Measurements from ENCODE around the gene SHOC2. TPM values are rescaled to one million over a fixed set of nuclear protein-coding genes. Genes with fewer than 3 reads are reported as not detected.

SHOC2 gene
- total RNA-seq, 1 experiment from 2014 or later = 23.7 TPM

- H2BK5ac ChIP-seq (ENCODE audit: insufficient read length, low read length) = no peak overlapping the region
- H4K20me1 ChIP-seq (ENCODE audit: control insufficient read depth, insufficient read depth, insufficient read length) = no peaks in the 10 kb centered on the region
- H3K4me1 Mint-ChIP-seq = no peaks in the 10 kb centered on the region
- H4K91ac ChIP-seq (ENCODE audit: insufficient read length, low read depth, low read length) = no peak overlapping the region
- H3K79me1 ChIP-seq (ENCODE audit: insufficient read depth, low read depth, low read length, poor library complexity, severe bottlenecking) = no peaks in the 10 kb centered on the region
- H3K4ac ChIP-seq (ENCODE audit: low read depth, low read length) = no peak overlapping the region
- H3K4me2 ChIP-seq (ENCODE audit: insufficient read depth, insufficient read length, low read length) = no peak overlapping the region
- no peak overlapping the region for H3K14ac ChIP-seq (ENCODE audit: insufficient read depth, low read length)
- peaks cover 8 to 11% (median 9%) of the 10 kb centered on the region in 3 experiments for H3K36me3 Mint-ChIP-seq (ENCODE audit: insufficient read depth in 1 of 3, low read depth in 3 of 3)
- no peaks in the 10 kb centered on the region for H3K4me1 ChIP-seq (ENCODE audit: insufficient read depth, low read length)
- no peak overlapping the region for H2BK120ac ChIP-seq (ENCODE audit: low read depth, low read length, poor library complexity, severe bottlenecking)
- H2BK15ac ChIP-seq (ENCODE audit: low read depth, low read length) = no peak overlapping the region
- no peak overlapping the region for H2BK12ac ChIP-seq (ENCODE audit: insufficient read length, low read depth, low read length)
- no peak overlapping the region for H4K5ac ChIP-seq (ENCODE audit: insufficient read length, low read depth, low read length)
- H3K27me3 Mint-ChIP-seq (ENCODE audit: low read depth) = no peaks in the 10 kb centered on the region
- no peak overlapping the region for H3K4me3 Mint-ChIP-seq
- no peak overlapping the region for H4K8ac ChIP-seq (replicated peaks; ENCODE audit: insufficient read length, low read depth, low read length)
- no peak for TF ChIP-seq CTCF (conservative IDR thresholded peaks at IDR 0.05)
- no peak overlapping the region for H3K9ac ChIP-seq (ENCODE audit: extremely low read depth, insufficient read length, low read length)
- no peaks in the 10 kb centered on the region for H3K79me2 ChIP-seq (ENCODE audit: insufficient read depth, low read length)
- no CpG with 5 or more reads among the region's 1 CpG for WGBS (ENCODE audit: extremely low coverage, insufficient read length, low lambda C conversion rate)
- no peak overlapping the region for H3K27ac Mint-ChIP-seq
- no peak overlapping the region for H2BK20ac ChIP-seq (ENCODE audit: low read depth, low read length, poor library complexity, severe bottlenecking)
- H3T11ph ChIP-seq (ENCODE audit: low read length) = no peak overlapping the region
- H3K56ac ChIP-seq (ENCODE audit: insufficient read length, low read depth, low read length) = no peak overlapping the region
- H3K27me3 ChIP-seq (ENCODE audit: insufficient read depth, low read length) = no peaks in the 10 kb centered on the region; the same call in 1 of the 2 replicates
- no peak overlapping the region for H3K23ac ChIP-seq (ENCODE audit: insufficient read length, low read depth, low read length)
- no peak overlapping the region for H3K18ac ChIP-seq (ENCODE audit: insufficient read length, low read depth, low read length)
- no peak overlapping the region for H2AK5ac ChIP-seq (ENCODE audit: insufficient read length, low read length)
- no peak overlapping the region for H2AFZ ChIP-seq (ENCODE audit: low read length)
- no peaks in the 10 kb centered on the region for H3K9me3 ChIP-seq (ENCODE audit: control insufficient read depth, low read depth, low read length)
- H3K23me2 ChIP-seq (ENCODE audit: insufficient read length, low read depth, low read length, poor library complexity, severe bottlenecking) = no peaks in the 10 kb centered on the region
- no peaks in the 10 kb centered on the region for H3K9me3 Mint-ChIP-seq
- DNase-seq = no peak
- H3K27ac ChIP-seq (ENCODE audit: insufficient read length, low read depth, low read length) = no peak overlapping the region
Observed at GRCh38 chr10:110994406-110995086, 75.1 kb downstream of the SHOC2 start.
